Measurements from ENCODE around the gene ADRM1.

ADRM1 gene

GRCh38 chr20:62323146-62323979, 20.6 kb downstream of the ADRM1 start:
- Histone ChIP-seq H3K4me3 (ENCODE audit: low read length) (no peak overlapping the region), H3K36me3 (ENCODE audit: control insufficient read depth, low read depth, low read length) (peaks cover 52% of the 10 kb centered on the region), H3K9me3 (ENCODE audit: control insufficient read depth, low read depth, low read length) (no peaks in the 10 kb centered on the region), H3K27me3 (ENCODE audit: control insufficient read depth, insufficient read depth, low read length) (no peaks in the 10 kb centered on the region), H3K27ac (ENCODE audit: low read length) (no peak overlapping the region), H3K4me1 (ENCODE audit: control insufficient read depth, low read depth, low read length) (no peaks in the 10 kb centered on the region), H3K9ac (ENCODE audit: low read length) (no peak overlapping the region)

DNA sequence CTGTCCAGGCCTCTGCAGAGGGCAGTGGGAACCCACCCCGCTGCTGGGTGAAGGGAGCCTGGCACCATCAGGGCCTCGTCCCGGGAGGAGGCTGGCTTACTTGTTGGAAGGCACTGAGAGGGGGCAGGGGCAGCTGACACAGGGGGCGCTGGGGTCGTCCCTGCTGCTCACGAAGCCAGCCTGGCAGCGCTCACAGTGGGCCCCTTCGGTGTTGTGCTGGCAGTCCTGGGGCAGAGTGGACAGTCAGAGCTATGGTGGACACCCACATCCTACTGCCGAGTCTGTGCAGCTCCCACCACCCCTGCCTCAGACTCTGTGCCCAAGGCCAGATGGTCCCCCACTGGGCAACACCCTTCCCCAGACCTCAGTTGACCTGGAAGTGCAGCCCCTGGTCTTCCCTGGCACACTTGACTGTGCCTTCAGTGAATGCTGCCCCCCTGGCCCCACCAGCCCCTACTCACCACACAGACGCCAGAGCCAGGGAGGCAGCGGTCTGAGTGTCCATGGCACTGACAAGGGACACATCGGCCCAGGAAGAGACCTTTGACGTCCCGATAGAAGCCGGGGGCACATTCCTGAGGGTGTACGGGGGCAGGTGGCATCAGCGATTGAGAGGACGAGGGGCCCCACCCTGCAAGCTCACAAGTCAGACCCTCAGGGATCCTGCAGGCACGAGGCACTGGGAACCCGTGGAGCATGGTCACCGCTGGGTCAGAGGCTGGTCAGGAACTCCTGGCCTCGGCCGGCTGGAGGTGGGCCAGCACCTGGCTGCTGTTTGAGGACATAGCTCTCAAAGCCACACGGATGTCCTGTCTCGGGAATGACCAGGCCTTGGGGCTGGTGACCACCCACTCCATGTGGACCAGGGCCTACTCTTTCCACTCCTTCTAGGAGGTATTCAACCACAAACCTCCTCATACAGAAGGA, 21.4 kb downstream of the ADRM1 start:
- Histone ChIP-seq H3K9ac (ENCODE audit: low read length) (no peak overlapping the region), H3K27ac (ENCODE audit: low read length) (no peak overlapping the region), H3K36me3 (ENCODE audit: control insufficient read depth, low read depth, low read length) (peaks cover 54% of the 10 kb centered on the region), H3K4me1 (ENCODE audit: control insufficient read depth, low read depth, low read length) (no peaks in the 10 kb centered on the region), H3K9me3 (ENCODE audit: control insufficient read depth, low read depth, low read length) (no peaks in the 10 kb centered on the region), H3K27me3 (ENCODE audit: control insufficient read depth, insufficient read depth, low read length) (no peaks in the 10 kb centered on the region), H3K4me3 (ENCODE audit: low read length) (no peak overlapping the region)

DNA sequence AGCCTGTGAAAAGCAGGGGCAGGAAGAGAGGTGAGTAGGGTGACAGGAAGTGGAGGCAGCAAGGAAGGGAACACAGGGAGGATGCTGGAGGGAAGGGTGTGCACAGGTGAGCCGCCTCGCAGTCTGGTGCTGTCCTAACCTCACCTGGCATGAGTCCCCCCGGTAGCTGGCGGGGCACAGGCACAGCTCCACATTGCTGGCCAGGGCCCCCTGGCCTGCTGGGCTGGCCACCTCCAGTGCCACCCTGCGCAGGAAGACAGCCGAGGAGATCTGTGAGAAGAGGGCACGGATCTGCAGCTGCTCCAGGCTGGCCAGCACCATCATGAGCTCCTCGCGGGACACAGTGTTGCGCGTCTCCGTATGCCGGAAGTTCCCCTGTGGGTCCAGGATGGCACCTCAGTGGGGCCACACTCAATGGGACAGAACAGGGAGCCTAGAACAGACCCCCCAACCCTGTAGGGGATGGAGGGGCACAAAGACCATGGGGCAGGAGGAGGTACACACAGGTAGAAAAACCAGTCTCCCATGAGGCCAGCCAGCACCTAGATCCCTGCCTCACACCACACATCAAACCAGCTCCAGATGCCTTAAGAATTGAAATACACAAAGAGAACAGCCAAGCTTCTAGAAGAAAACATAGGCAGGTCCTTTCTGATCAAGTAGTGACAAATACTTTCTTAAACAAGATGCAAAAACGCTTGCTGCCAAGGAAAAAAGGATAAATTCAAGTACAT, 22.5 kb downstream of the ADRM1 start:
- Histone ChIP-seq H3K36me3 (ENCODE audit: control insufficient read depth, low read depth, low read length) (peaks cover 60% of the 10 kb centered on the region), H3K27ac (ENCODE audit: low read length) (no peak overlapping the region), H3K9ac (ENCODE audit: low read length) (no peak overlapping the region), H3K9me3 (ENCODE audit: control insufficient read depth, low read depth, low read length) (no peaks in the 10 kb centered on the region), H3K4me3 (ENCODE audit: low read length) (no peak overlapping the region), H3K4me1 (ENCODE audit: control insufficient read depth, low read depth, low read length) (no peaks in the 10 kb centered on the region), H3K27me3 (ENCODE audit: control insufficient read depth, insufficient read depth, low read length) (no peaks in the 10 kb centered on the region)

GRCh38 chr20:62326559-62326958, 23.8 kb downstream of the ADRM1 start:
- Histone ChIP-seq H3K36me3 (ENCODE audit: control insufficient read depth, low read depth, low read length) (peaks cover 58% of the 10 kb centered on the region), H3K27me3 (ENCODE audit: control insufficient read depth, insufficient read depth, low read length) (no peaks in the 10 kb centered on the region), H3K27ac (ENCODE audit: low read length) (no peak overlapping the region), H3K4me3 (ENCODE audit: low read length) (no peak overlapping the region), H3K4me1 (ENCODE audit: control insufficient read depth, low read depth, low read length) (no peaks in the 10 kb centered on the region), H3K9ac (ENCODE audit: low read length) (no peak overlapping the region), H3K9me3 (ENCODE audit: control insufficient read depth, low read depth, low read length) (no peaks in the 10 kb centered on the region)

- Histone ChIP-seq H3K27ac (ENCODE audit: low read length) (no peak overlapping the region), H3K4me1 (ENCODE audit: control insufficient read depth, low read depth, low read length) (no peaks in the 10 kb centered on the region), H3K36me3 (ENCODE audit: control insufficient read depth, low read depth, low read length) (peaks cover 64% of the 10 kb centered on the region), H3K27me3 (ENCODE audit: control insufficient read depth, insufficient read depth, low read length) (no peaks in the 10 kb centered on the region), H3K9me3 (ENCODE audit: control insufficient read depth, low read depth, low read length) (no peaks in the 10 kb centered on the region), H3K9ac (ENCODE audit: low read length) (no peak overlapping the region), H3K4me3 (ENCODE audit: low read length) (no peak overlapping the region)
Observed at GRCh38 chr20:62326959-62327725, 24.3 kb downstream of the ADRM1 start.

GRCh38 chr20:62327726-62328495, 25.1 kb downstream of the ADRM1 start:
- Histone ChIP-seq H3K4me1 (ENCODE audit: control insufficient read depth, low read depth, low read length) (no peaks in the 10 kb centered on the region), H3K27ac (ENCODE audit: low read length) (no peak overlapping the region), H3K27me3 (ENCODE audit: control insufficient read depth, insufficient read depth, low read length) (no peaks in the 10 kb centered on the region), H3K9me3 (ENCODE audit: control insufficient read depth, low read depth, low read length) (no peaks in the 10 kb centered on the region), H3K9ac (ENCODE audit: low read length) (no peak overlapping the region), H3K4me3 (ENCODE audit: low read length) (no peak overlapping the region), H3K36me3 (ENCODE audit: control insufficient read depth, low read depth, low read length) (peaks cover 69% of the 10 kb centered on the region)

DNA sequence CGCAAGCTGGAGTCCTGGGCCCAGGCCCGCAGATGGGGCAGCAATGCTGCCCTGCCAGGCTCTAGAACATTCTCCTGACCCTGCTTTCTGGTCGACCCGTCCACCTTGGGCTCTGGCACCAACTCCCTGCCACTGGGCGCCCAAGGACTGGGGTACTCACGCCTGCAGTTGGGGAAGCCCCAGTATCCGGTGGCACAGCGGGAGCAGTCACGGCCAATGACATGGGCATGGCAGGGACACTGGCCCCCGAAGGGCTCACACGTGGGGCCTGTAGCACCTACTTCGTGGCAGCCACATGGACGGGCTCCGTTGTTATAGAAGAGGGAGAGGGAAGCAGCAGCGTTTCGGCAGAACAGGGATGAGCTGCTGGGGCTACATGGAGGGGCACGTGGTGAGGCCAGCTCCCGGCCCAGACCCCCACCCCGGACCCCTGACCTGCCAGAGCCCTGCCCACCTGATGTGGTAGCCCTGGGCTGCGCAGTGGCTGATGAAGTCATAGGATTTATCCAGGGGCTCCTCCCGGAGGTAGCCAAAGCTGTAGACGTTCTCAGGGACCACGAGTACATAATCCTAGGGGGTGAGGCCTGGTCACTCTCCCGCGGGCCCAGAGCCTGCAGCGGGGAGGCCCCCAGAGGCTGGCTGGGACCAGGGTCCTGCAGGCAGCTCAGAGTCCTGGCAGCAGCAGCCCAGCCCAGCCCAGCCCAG, 26.0 kb downstream of the ADRM1 start:
- no peak overlapping the region for H3K9ac ChIP-seq (ENCODE audit: low read length)
- peaks cover 70% of the 10 kb centered on the region for H3K36me3 ChIP-seq (ENCODE audit: control insufficient read depth, low read depth, low read length)
- H3K27ac ChIP-seq (ENCODE audit: low read length) = no peak overlapping the region
- no peaks in the 10 kb centered on the region for H3K9me3 ChIP-seq (ENCODE audit: control insufficient read depth, low read depth, low read length)
- no peaks in the 10 kb centered on the region for H3K27me3 ChIP-seq (ENCODE audit: control insufficient read depth, insufficient read depth, low read length)
- H3K4me1 ChIP-seq (ENCODE audit: control insufficient read depth, low read depth, low read length) = no peaks in the 10 kb centered on the region
- H3K4me3 ChIP-seq (ENCODE audit: low read length) = no peak overlapping the region

DNA sequence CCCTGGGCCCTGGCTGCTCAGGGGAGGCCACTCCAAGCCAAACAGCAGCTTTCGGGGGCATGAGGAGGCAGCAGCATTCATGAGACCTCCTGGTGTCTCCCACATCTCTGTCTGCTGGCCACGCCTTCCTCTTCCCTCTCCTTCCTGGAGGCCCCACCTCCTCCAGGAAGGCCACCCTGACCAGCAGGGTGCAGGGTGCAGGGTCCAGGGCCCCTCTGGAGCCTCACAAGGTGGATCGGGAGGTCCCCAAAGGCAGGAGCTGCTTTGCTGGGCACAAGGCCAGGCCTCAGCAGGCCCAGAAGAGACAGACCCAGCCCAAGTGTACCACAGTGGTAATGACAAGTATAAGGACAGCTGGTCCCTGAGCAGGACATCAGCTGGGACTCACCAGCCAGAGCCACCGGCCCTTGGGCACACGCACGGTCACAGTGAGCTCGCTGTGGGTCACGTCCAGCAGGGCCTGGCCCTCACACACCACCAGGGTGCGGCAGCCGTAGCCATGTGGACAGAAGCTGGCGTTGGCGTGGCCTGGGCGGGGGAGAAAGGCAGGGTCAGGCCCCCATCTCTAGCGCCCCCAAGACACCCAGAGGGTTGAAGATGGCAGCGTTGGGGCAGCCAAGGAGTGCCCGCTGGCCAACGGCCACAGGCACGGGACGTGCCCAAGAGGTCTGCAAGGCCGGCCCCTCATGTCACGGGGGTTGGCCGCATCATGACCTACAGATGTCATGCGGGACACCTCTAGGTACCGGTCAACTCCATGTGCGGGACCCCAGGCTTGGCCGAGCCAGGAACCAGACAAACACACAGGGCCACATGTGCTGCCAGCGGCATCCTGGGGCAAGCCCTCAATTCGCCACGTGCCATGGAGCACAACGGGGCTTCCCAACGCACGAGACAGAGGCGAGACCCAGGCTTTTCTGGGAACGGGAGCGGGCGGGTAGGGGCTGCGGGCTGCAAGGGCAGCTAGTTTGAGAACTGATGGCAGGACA, 26.9 kb downstream of the ADRM1 start:
- Histone ChIP-seq H3K9ac (ENCODE audit: low read length) (no peak overlapping the region), H3K4me1 (ENCODE audit: control insufficient read depth, low read depth, low read length) (no peaks in the 10 kb centered on the region), H3K4me3 (ENCODE audit: low read length) (no peak overlapping the region), H3K27ac (ENCODE audit: low read length) (no peak overlapping the region), H3K27me3 (ENCODE audit: control insufficient read depth, insufficient read depth, low read length) (no peaks in the 10 kb centered on the region), H3K9me3 (ENCODE audit: control insufficient read depth, low read depth, low read length) (no peaks in the 10 kb centered on the region), H3K36me3 (ENCODE audit: control insufficient read depth, low read depth, low read length) (peaks cover 62% of the 10 kb centered on the region)

GRCh38 chr20:62330576-62331317, 27.9 kb downstream of the ADRM1 start:
- H3K27me3 ChIP-seq (ENCODE audit: control insufficient read depth, insufficient read depth, low read length) = no peaks in the 10 kb centered on the region
- H3K27ac ChIP-seq (ENCODE audit: low read length) = no peak overlapping the region
- peaks cover 55% of the 10 kb centered on the region for H3K36me3 ChIP-seq (ENCODE audit: control insufficient read depth, low read depth, low read length)
- no peaks in the 10 kb centered on the region for H3K4me1 ChIP-seq (ENCODE audit: control insufficient read depth, low read depth, low read length)
- no peaks in the 10 kb centered on the region for H3K9me3 ChIP-seq (ENCODE audit: control insufficient read depth, low read depth, low read length)
- no peak overlapping the region for H3K9ac ChIP-seq (ENCODE audit: low read length)
- H3K4me3 ChIP-seq (ENCODE audit: low read length) = no peak overlapping the region
